ENCODE data around the gene TMOD1.
"Not testable (repeated sequence)": the region's sequence is repeated elsewhere in the genome, so short reads cannot be mapped to it uniquely, and the experiment has no call there.

The TMOD1 gene

DNA sequence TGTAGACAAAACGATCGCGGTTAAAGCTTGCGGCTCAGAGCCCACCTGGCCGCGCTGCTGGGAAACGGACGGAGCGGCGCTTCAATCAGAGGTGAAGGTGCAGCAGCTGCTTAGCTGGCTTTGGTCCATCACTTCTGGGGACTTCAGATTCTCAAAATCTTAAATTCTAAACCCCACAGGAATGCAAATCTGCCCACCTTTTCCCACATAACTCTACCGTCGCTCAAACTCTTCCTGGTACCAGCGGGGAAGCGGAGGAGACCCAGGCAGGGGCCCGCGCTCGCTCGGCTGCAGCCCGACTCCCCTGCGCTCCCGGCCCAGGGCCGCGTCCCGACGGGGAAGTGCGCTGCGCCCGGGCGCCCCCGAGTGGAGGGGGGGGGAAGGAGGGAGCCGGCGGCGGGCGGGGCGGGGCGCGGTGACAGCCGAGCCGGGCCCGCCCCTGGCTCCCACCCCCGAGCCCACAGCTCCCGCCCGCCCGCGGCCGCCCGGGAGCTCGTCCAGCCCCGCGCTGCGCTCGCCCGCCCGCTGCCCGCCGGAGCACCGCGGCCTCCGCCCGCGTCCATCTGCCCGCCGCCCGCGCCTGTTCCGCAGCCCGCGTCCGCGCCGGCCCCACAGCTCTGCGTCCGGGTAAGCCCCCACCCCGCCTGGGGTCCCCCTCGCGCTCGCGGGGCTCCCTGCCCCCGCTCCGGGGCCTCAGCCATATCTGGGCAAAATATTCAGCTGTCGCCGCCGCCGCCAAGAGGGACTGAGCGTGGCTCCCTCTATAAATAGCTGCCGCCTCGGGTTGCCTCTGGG is at the start of gene TMOD1:
Gene TMOD1, plus strand, starts transcription at position 490 of the 795 bp plus-strand sequence. CDS start 22,523 bp downstream, outside the sequence.
- no peak for DNase-seq

GRCh38 chr9:97453573-97453972 is 47.9 kb upstream of the TMOD1 start:
- DNase-seq, result not testable (repeated sequence)

DNA sequence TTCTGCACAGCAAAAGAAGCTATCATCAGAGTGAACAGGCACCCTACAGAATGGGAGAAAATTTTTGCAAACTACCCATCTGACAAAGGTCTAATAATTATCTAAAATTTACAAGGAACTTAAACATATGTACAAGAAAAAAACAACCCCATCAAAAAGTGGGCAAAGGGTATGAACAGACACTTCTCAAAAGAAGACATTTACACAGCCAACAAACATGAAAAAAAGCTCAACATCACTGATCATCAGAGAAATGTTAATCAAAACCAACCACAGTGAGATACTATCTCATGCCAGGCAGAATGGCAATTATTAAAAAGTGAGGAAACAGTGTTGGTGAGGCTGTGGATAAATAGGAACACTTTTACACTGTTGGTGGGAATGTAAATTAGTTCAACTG is 44.6 kb upstream of the TMOD1 start:
- DNase-seq, result not testable (repeated sequence)

- no peak for DNase-seq
These were observed 42.1 kb upstream of the TMOD1 start for GRCh38 chr9:97459326-97459725.

GRCh38 chr9:97462159-97462558 is 39.3 kb upstream of the TMOD1 start:
- no peak for DNase-seq

GRCh38 chr9:97462914-97463313 is 38.6 kb upstream of the TMOD1 start:
- no peak for DNase-seq

DNA sequence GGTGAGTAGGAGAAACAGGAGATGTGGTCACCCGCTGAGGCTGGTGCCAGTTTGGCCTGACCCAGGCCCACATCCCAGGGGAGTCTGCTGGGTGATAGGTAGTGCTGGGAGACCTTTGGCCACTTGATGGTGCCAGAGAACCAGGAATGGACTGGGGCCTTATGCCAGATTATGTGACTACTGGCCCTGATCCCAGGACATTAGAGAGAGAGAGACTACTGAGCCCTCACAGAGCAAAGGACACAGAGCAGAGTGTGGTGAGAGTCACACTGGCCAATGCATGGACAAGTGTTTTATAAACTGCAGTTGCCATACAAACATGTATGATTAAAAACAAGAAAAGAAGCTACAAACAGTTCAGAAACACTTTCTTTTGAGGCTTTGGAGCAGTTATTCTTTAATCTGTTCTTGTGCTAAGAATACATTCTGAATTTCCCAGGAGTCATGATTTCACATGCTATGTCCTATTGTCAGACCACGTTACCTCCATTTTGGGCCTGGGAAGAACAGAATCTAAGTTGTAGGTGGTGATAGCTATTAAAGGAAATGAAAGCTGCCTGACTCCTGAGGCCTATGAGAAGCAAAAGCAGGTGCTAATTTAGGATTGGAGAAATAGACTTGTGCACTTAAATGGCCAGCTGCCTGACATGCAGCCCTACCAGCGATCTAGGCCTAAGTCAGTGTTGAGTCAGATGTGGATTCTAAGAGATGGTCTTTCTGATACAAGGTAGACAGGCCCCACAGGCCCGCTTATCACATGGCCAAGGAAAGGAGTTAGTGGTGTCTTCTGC is 32.6 kb upstream of the TMOD1 start:
- peak; percentile 56 to 63 for DNase-seq

GRCh38 chr9:97470076-97470475 is 31.4 kb upstream of the TMOD1 start:
- peak in 1 of 2 experiments; percentile 2 for DNase-seq

DNA sequence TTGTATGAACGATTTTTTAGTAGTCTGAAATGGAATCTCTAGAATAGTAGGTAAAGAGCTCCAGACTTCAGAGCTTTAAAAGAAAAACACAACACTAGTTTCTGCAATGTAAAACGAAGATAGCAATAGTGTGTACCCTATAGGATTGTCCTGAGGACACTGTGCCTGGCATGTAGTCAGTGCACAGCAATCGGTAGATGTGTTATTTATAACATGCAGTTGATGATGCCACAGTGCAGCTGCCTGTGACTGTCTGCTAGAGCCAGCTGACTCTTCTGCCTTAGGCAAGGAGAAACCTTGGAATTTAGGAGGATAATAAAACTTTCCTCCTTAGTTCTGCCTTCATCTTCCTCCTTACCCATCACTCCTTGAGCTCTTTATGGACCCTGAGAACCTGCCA is 27.7 kb upstream of the TMOD1 start:
- no peak for DNase-seq

DNA sequence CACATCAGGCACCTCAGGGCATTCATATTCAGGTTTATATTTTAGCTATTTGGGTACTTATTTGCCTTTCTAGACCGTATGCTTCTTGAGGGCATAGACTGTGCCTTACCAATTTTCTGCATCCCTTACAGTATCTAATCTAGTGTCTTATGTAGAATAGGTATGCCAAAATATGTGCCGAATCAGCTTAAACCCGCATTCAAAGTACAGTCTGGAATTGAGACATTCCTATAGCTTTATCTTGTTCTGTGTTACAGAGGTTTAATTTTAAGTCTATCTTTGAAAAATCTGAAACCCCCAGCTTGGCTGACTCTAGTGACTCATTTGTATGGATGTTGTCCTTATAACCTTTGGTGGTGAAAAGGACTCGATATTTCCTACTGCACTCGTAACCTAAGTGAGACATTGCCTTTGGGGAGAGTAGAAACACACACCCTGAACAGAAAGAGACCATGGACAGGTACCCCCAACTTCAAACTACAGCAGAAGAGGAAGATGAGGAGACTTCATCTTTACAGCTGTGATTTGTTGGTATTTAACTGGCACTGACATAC is 27.0 kb upstream of the TMOD1 start:
- DNase-seq, result no peak

DNA sequence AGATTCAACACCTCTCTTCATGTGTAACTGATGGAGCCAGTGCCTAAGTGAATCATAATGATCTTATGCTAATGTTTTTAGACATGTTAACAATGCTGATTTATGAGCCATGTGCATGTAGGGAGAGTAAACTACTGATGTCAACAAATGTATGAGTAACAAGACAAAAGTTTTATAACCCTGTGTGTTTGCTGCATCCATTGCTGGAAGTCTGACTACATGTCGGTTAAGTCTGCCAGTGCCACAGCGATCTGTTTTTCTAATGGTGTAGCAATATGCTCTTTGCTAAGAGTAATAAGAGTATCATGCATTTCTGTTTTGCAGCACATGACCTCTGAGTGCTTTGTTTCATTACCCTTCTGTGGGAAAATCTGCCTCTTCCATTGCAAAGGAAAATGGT is 26.4 kb upstream of the TMOD1 start:
- no peak for DNase-seq

GRCh38 chr9:97478301-97478981 is 23.0 kb upstream of the TMOD1 start:
- DNase-seq, result no peak

GRCh38 chr9:97479496-97480159 is 21.8 kb upstream of the TMOD1 start:
- DNase-seq, result no peak

DNA sequence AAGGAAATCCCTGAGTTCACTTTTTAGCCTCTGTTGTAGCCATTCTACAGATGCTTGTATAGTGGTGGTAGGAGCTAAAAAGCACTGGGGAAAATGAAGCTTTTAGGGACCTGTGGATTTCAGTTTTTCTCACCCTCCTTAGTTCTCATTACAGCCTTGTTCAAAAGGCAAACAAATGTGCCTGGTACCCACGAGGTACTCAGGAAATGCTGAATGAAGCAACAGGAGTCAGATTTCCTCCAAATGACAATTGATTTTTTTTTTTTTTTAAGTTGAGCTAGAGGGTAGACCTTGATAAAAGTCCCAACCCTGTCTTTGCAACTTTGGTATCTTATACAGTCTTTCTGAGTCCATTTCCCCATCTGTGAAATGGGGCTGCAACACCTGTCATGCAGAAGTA is 21.3 kb upstream of the TMOD1 start:
- no peak for DNase-seq

DNA sequence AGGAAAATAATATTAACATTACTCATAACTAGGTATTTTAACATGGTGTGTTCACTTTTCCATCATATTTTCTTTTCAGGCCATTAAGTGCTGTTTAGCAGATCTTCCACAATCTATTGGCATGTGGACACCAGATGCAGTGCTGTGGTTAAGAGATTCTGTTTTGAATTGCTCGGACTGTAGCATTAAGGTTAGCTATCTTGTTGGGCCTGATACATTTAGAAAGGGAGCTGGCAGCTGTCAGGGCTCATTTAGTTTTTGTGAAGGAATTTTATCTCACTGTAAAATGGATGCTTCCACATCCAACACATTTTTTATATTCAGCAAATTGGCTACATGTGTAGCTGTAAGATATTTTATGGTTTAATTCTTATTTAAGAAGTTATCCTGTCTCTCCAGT is 20.7 kb upstream of the TMOD1 start:
- no peak for DNase-seq

DNA sequence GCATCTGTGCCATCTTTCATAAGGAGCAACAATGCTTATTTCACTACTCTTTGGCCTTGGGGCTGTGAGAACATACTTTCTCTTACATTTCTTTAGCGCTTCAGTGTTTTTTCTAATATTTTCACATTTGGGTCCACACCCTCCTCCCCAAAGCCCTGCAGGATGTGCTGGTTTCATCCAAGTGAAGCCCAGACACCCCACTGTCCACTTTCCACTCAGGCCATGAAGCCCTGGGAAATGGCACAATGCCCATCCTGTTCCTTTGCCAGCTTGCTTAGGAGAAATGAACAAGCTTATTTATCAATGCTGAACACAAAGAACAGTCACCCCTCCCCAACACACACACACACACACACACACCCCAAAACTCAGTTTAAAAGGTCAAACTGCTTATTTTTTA is 17.3 kb upstream of the TMOD1 start:
- no peak for DNase-seq

GRCh38 chr9:97487107-97487506 is 14.4 kb upstream of the TMOD1 start:
- no peak for DNase-seq

GRCh38 chr9:97487861-97488260 is 13.6 kb upstream of the TMOD1 start:
- no peak for DNase-seq

- DNase-seq, result no peak
These were observed 10.1 kb upstream of the TMOD1 start for GRCh38 chr9:97491216-97491999.

GRCh38 chr9:97497558-97498375 is 3.7 kb upstream of the TMOD1 start:
- not testable (repeated sequence) for DNase-seq

- DNase-seq, result not testable (repeated sequence)
These were observed 2.6 kb upstream of the TMOD1 start for GRCh38 chr9:97498846-97499245.

Data from cerebellar nuclear complex (tissue), 1 donor.